A549 treated with GW870086 at 1 μM for 4 hours (cell line): ENCODE data around the gene MID2. TPM values are rescaled to one million over a fixed set of nuclear protein-coding genes. Genes with fewer than 3 reads are reported as not detected.

ENCODE experiments used
- total RNA-seq: library from RNA; stranded (reverse); fragments of 200-300 nt; extraction: Qiagen RNA extraction; gene quantifications from 5 replicates; pipeline ENCODE4 v1.2.3, GENCODE V29; 2022; ENCODE audit warnings: low read depth

The MID2 gene, protein sequence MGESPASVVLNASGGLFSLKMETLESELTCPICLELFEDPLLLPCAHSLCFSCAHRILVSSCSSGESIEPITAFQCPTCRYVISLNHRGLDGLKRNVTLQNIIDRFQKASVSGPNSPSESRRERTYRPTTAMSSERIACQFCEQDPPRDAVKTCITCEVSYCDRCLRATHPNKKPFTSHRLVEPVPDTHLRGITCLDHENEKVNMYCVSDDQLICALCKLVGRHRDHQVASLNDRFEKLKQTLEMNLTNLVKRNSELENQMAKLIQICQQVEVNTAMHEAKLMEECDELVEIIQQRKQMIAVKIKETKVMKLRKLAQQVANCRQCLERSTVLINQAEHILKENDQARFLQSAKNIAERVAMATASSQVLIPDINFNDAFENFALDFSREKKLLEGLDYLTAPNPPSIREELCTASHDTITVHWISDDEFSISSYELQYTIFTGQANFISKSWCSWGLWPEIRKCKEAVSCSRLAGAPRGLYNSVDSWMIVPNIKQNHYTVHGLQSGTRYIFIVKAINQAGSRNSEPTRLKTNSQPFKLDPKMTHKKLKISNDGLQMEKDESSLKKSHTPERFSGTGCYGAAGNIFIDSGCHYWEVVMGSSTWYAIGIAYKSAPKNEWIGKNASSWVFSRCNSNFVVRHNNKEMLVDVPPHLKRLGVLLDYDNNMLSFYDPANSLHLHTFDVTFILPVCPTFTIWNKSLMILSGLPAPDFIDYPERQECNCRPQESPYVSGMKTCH
- total RNA-seq = 7.2 to 9.8 TPM (median 8.4 TPM) in 5 replicates

DNA sequence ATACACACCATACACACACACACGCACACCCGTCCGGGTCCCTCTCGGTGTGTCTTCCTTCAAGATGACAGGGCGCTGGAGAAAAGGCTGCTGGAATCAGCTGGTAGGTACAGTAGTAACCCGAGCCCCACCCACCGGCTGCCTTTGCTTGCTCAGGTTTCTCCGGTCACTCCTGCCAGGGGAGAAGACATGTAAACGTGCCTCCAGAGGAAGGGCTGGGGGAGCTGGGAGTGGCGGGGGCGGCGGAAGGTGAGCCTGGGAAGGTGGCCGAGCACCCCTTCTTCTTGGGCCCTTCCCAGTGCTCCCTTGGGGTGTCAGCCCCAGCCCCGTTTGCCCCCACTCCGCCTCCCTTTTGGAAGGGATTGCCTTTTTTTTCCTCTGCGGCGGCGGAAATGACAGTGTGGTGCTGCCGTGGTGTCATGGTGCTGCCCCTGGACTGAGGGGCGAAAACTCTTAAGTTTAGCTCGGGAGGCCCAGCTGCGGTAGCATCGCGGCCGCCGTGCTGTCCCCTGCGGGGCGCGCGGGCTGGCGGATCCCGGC is at the start of gene MID2:
TSS of gene MID2 (plus strand) at position 169 of the 540 bp plus-strand sequence. CDS start 561 bp downstream, outside the sequence.

GRCh38 chrX:107777536-107777832 is 48.2 kb upstream of the MID2 start, which contains the start of gene NCBP2L:
Gene NCBP2L (plus strand): TSS chrX:107777733. CDS start chrX:107794221, 16,488 bp downstream.

Other genes starting within 250 kb of the MID2 start
- 99.7 to 105 TPM (median 101 TPM) in 5 replicates for gene PRPS1, start 197.4 kb upstream of the MID2 start, total RNA-seq
- gene TSC22D3, start 50.1 kb upstream of the MID2 start, total RNA-seq = 119 to 150 TPM (median 136 TPM) in 5 replicates
- not detected in 5 replicates for gene NCBP2L, start 48.1 kb upstream of the MID2 start, total RNA-seq
- not detected in 5 replicates for gene TEX13B, start 156.5 kb downstream of the MID2 start, total RNA-seq
- gene VSIG1, start 219.2 kb downstream of the MID2 start, total RNA-seq = 0.17 to 1.0 TPM (median 0.26 TPM) in 5 replicates